Psoas muscle (tissue), 8 donors: Measurements from ENCODE around the gene SPON1. TPM values are rescaled to one million over a fixed set of nuclear protein-coding genes. Genes with fewer than 3 reads are reported as not detected.
"Not testable (repeated sequence)": the region's sequence is repeated elsewhere in the genome, so short reads cannot be mapped to it uniquely, and the experiment has no call there.

Experiments
- ATAC-seq, 4 donors: fragments of 200-7000 bp; cut with Tn5 transposase; one replicate each; pipeline ENCODE4 v1.9.1; 2020; ENCODE audit warnings: moderate library complexity in 3 of 4, mild to moderate bottlenecking in 2 of 4
- DNase-seq, 2 donors: peaks; one replicate each; pipeline ENCODE4 v3.0.0-alpha.2; 2020
- H3K27ac ChIP-seq: fragments of 200-600 bp; one replicate; pipeline ENCODE4 v1.8.0; 2022
- H3K27me3 ChIP-seq, 3 donors: fragments of 200-600 bp in 1 of 3; one replicate each; pipeline versions ENCODE4 v1.6.1 to v1.8.0; 2013 to 2022; ENCODE audit warnings: low read length in 2 of 3, mild to moderate bottlenecking in 2 of 3, moderate library complexity in 1 of 3; ENCODE audit not compliant: insufficient read depth in 3 of 3
- H3K36me3 ChIP-seq, 2 donors: fragments of 200-600 bp in 1 of 2; one replicate each; pipeline versions ENCODE4 v1.6.1 to v1.8.0; 2013 to 2022; ENCODE audit warnings: low read depth in 1 of 2, mild to moderate bottlenecking in 1 of 2, moderate library complexity in 1 of 2; ENCODE audit not compliant: insufficient read depth in 1 of 2
- H3K4me1 ChIP-seq: fragments of 200-600 bp; one replicate; pipeline ENCODE4 v1.8.0; 2022
- H3K4me3 ChIP-seq: fragments of 200-600 bp; one replicate; pipeline ENCODE4 v1.8.0; 2022; ENCODE audit warnings: mild to moderate bottlenecking
- H3K9me3 ChIP-seq: fragments of 200-600 bp; one replicate; pipeline ENCODE4 v1.8.0; 2022
- CTCF ChIP-seq: fragments of 200-600 bp; IDR thresholded peaks from one replicate; pipeline ENCODE4 v1.8.0; 2022; ENCODE audit warnings: antibody characterized with exemption
- WGBS, 3 donors: extraction: QIAGEN DNeasy Blood & Tissue Kit; methylation state at CpG; one replicate each; pipeline versions ENCODE4 v1.1.6 to v1.1.7; 2013; 5-methylcytosine and 5-hydroxymethylcytosine counted together
- intact Hi-C, 2 donors: fragments of 100-400 bp; cut with DNase I; formaldehyde crosslinking; loops; one replicate each; pipeline versions ENCODE4 v1.11.0 to v1.14.2; 2022
- polyA plus RNA-seq, 3 donors: library from polyadenylated mRNA; stranded (reverse); fragments of 200-250 nt; gene quantifications; one replicate each; pipeline ENCODE4 v1.2.3, GENCODE V29; 2013
- total RNA-seq, 4 donors: library from RNA; stranded (reverse); fragmentation: NEBNext Ultra II Directional in 2 of 4; extraction: Animal tissue kit (Norgen Biotek cat#: 25700) in 2 of 4; gene quantifications; one replicate each; pipeline versions ENCODE4 v1.2.1 to v1.2.4, GENCODE V29; 2021 to 2023
- donor health status: healthy with polysubstance abuse.
- donor health status: DM: no; HTN: no; CAD: no; lungs with moderate emphysema.
- donor health status: Bipolar disorder and iron deficiency.
- donor health status: healthy.
- donor health status: DM: yes; HTN: yes; CAD: no.
- donor health status: DM: no; HTN: no; CAD: no.
- donor health status: DM: no; HTN: no; CAD: no.
- donor health status: DM: yes; HTN: yes; CAD: no.

The SPON1 gene
- total and polyA plus RNA-seq, 7 donors, result 0.24 to 1.6 (median 1.2) TPM

- Histone ChIP-seq H3K36me3 (no peaks in the 10 kb centered on the region), H3K9me3 (no peaks in the 10 kb centered on the region), H3K27ac (no peak overlapping the region), H3K27me3 (no peaks in the 10 kb centered on the region), H3K4me3 (no peak overlapping the region), H3K4me1 (no peaks in the 10 kb centered on the region)
- no peak for ATAC-seq
- 77 to 82% (median 78%) methylated on average over 4 of the region's 4 CpGs for WGBS, 3 donors
- DNase-seq, result no peak
- TF ChIP-seq CTCF, result no peak
- intact Hi-C loops, result no loop called here
Measured at GRCh38 chr11:13984616-13985450, 22.3 kb downstream of the SPON1 start.

- H3K4me1 ChIP-seq, H3K27ac ChIP-seq, H3K9me3 ChIP-seq, H3K27me3 ChIP-seq, DNase-seq, H3K36me3 ChIP-seq, ATAC-seq, H3K4me3 ChIP-seq, intact Hi-C loops: not testable (repeated sequence)
- 94 to 96% (median 96%) methylated on average over 5 of the region's 5 CpGs for WGBS, 3 donors
Measured at GRCh38 chr11:13986695-13987094, 24.2 kb downstream of the SPON1 start.

- intact Hi-C loops, ATAC-seq, H3K4me3 ChIP-seq, H3K27ac ChIP-seq, H3K9me3 ChIP-seq, H3K4me1 ChIP-seq, H3K27me3 ChIP-seq, H3K36me3 ChIP-seq, DNase-seq: not testable (repeated sequence)
- 63 to 76% (median 67%) methylated on average over 15 of the region's 15 CpGs for WGBS, 3 donors
Measured at GRCh38 chr11:13992158-13992856, 29.8 kb downstream of the SPON1 start.

- intact Hi-C loops, result no loop called here
- Histone ChIP-seq H3K27me3 (peaks cover 0 to 2% (median 0%) of the 10 kb centered on the region in 3 donors), H3K27ac (no peak overlapping the region), H3K4me3 (no peak overlapping the region), H3K36me3 (no peaks in the 10 kb centered on the region), H3K9me3 (no peaks in the 10 kb centered on the region), H3K4me1 (no peaks in the 10 kb centered on the region)
- TF ChIP-seq CTCF, result no peak
- ATAC-seq, result no peak
- no peak for DNase-seq
- WGBS, 3 donors, result 79 to 92% (median 83%) methylated on average over 7 of the region's 7 CpGs
Measured at GRCh38 chr11:13993096-13993765, 30.7 kb downstream of the SPON1 start.

- no peak overlapping the region for H3K27ac ChIP-seq
- no peaks in the 10 kb centered on the region for H3K36me3 ChIP-seq
- H3K27me3 ChIP-seq, result no peaks in the 10 kb centered on the region
- no peaks in the 10 kb centered on the region for H3K9me3 ChIP-seq
- no peaks in the 10 kb centered on the region for H3K4me1 ChIP-seq
- 87 to 88% (median 88%) methylated on average over 4 of the region's 4 CpGs for WGBS, 3 donors
- intact Hi-C loops, result no loop called here
- TF ChIP-seq CTCF, result no peak
- no peak for ATAC-seq
- H3K4me3 ChIP-seq, result no peak overlapping the region
- no peak for DNase-seq
Measured at GRCh38 chr11:13997881-13998280, 35.4 kb downstream of the SPON1 start.
